SK-N-MC (cell line): ENCODE data around the gene LHX8.

Experiments
- EZH2 ChIP-seq: fragments of 200-600 bp; sonication (generic); IDR thresholded peaks from one replicate; pipeline ENCODE4 v1.6.1; 2017; ENCODE audit warnings: antibody characterized with exemption
- POLR2AphosphoS5 ChIP-seq: IDR thresholded peaks from 2 replicates; pipeline ENCODE4 v1.6.1; 2012; ENCODE audit warnings: mild to moderate bottlenecking, low read depth, low read length, borderline replicate concordance

DNA sequence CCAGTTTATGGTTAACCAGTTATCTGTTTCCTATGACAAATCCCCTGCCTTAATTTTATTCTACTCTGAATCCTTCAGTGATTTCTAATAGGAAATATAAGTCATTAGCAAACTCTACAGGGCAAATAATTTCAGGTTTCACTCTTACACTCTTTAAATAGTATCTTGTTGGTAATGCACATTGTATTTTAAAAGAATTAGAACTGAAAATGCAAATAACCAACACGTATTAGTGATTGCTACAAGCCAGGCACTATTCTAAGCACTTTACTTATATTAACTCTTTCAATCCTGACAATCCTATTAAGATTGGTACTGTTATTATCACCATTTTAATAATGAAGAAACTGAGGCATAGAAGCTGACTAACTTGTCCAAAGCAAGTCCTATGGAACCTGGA lies 48.3 kb upstream of the LHX8 start:
- TF ChIP-seq POLR2AphosphoS5: no peak
- no peak for TF ChIP-seq EZH2
